Rectal smooth muscle tissue (tissue), 1 donor: ENCODE measurements around the gene DNAAF9.

Source experiments
- H3K27ac ChIP-seq: one replicate; pipeline ENCODE4 v1.7.0; 2013; ENCODE audit warnings: low read depth, low read length, inconsistent platforms
- H3K27me3 ChIP-seq: one replicate; pipeline ENCODE4 v1.7.0; 2013; ENCODE audit warnings: low read length; ENCODE audit not compliant: control insufficient read depth, insufficient read depth
- H3K36me3 ChIP-seq: one replicate; pipeline ENCODE4 v1.7.0; 2013; ENCODE audit warnings: low read length; ENCODE audit not compliant: control insufficient read depth, insufficient read depth
- H3K4me1 ChIP-seq: one replicate; pipeline ENCODE4 v1.7.0; 2013; ENCODE audit warnings: low read length; ENCODE audit not compliant: control insufficient read depth, insufficient read depth
- H3K4me3 ChIP-seq: one replicate; pipeline ENCODE4 v1.7.0; 2013; ENCODE audit warnings: low read length
- H3K9ac ChIP-seq: one replicate; pipeline ENCODE4 v1.7.0; 2013; ENCODE audit warnings: low read length

Gene DNAAF9

DNA sequence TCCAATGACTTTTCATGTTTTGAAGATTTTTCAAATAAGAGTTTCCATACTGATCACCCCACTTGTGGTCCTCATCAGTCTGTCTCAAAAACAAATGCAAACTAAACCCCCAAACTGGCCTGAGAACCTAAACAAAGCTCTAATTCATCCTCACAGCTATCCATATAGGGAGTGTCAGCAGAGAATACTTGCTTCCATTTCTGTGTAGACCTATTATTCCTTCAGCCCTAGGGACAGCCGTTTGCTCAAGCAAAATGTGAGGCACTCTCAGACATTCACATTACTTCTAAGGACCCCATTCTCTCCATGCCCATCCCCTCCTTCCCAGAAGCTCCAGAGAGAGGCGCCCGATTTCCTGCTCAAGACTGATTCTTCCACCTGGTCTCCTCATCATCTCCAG lies 24.6 kb downstream of the DNAAF9 start:
- Histone ChIP-seq H3K27me3 (no peaks in the 10 kb centered on the region), H3K4me3 (no peak overlapping the region), H3K4me1 (no peaks in the 10 kb centered on the region), H3K9ac (no peak overlapping the region), H3K27ac (no peak overlapping the region), H3K36me3 (peaks cover 4% of the 10 kb centered on the region)

DNA sequence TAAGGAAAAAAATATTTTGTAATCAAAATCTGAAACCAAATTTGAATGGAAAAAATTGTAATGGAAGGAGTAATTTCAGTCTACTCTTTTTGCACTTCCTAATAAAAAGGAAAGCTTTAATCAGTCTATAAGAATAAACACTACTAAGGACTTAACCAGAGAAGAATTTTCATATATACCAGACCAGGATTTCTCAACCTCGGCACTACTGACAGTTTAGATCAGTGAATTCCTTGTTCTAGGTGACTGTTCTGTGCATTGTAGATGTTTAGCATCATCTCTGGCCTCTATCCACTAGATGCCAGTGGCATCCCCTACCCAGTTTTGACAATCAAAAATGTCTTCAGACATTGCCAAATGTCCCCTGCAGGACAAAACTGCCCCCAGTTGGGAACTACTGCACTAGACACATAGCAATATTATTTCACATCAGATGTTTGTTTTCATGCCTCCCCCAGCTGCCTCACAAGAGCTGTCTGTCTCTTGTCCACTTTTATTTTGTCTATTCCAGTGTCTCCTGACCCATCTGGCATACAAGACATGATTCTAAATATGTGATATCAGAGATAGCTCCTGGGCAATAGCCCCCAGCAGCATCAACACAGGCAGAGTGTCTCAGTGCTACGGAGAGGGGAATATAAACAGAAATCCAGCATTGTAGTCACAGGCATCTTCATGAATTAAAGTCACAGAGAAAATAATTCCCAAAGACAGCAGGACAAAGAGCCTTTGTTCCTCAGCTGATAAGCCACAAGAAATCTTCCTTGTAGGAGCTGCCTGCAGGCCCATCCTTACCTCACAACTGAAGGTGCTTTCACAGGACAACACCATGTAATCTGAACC lies 27.0 kb downstream of the DNAAF9 start:
- Histone ChIP-seq H3K4me3 (no peak overlapping the region), H3K36me3 (peaks cover 4% of the 10 kb centered on the region), H3K4me1 (no peaks in the 10 kb centered on the region)

DNA sequence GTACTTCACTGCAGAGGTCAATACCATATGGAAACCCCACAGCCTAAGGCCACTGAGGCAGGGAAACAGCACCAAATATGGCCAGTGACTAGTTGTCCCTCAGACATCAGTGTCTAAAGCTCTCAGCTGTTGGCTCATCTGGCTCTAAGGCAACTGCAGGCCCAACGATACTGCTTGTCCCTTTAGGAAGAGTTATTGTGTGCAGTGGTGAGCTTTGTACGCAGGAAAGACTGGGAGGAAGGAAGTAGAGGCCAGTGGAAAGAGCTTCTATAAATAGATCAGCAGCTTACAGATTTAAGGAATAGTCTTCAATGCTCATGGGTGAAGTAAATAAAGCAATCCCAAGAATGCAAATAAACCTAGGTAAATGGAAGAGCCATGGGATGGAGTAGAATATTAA lies 29.3 kb downstream of the DNAAF9 start:
- Histone ChIP-seq H3K4me1 (no peaks in the 10 kb centered on the region), H3K36me3 (peaks cover 9% of the 10 kb centered on the region), H3K4me3 (no peak overlapping the region), H3K27me3 (no peaks in the 10 kb centered on the region), H3K9ac (no peak overlapping the region), H3K27ac (no peak overlapping the region)

More for the DNA sequence above, 27.0 kb downstream of the DNAAF9 start:
- H3K27ac ChIP-seq, result no peak overlapping the region
- no peaks in the 10 kb centered on the region for H3K27me3 ChIP-seq
- no peak overlapping the region for H3K9ac ChIP-seq

DNA sequence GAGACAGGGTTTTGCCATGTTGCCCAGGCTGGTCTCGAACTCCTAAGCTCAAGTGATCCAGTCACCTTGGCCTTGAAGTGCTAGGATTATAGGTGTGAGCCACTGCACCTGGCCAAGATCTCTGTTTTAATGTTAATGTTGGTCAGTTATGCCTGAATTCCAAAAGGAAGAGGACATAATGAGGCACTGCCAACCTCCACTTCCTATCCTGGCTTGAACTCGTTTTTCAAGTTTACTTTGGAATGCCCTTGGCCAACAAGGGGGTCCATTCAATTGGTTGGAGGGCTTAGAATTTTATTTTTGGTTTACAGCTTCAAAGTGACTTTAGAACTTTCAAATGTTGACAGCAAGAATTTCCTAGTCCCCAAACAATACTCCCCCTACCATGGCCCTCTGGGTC lies 29.8 kb downstream of the DNAAF9 start:
- Histone ChIP-seq H3K27me3 (no peaks in the 10 kb centered on the region), H3K4me1 (no peaks in the 10 kb centered on the region), H3K9ac (no peak overlapping the region), H3K4me3 (no peak overlapping the region), H3K36me3 (peaks cover 10% of the 10 kb centered on the region), H3K27ac (no peak overlapping the region)

DNA sequence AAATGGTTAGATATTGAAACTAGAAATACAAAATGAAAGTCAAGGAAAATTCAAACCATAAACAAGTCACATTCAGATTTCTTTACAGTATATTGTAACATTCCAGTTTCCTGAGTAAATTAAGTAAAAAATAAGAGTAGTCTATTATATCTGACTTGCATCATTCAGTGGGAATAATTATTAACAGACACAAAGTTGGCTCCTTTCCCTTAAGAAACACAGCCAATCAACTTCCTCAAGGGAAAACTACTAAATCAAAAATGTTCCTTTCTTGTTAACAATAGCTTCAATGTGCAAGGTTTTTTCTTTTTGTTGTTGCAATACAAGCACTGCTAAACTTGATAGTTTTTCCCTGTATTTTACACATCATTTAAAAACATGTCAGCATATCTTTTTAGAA lies 33.2 kb downstream of the DNAAF9 start:
- Histone ChIP-seq H3K4me3 (no peak overlapping the region), H3K36me3 (peaks cover 11% of the 10 kb centered on the region), H3K27me3 (no peaks in the 10 kb centered on the region), H3K27ac (no peak overlapping the region), H3K9ac (no peak overlapping the region), H3K4me1 (no peaks in the 10 kb centered on the region)

DNA sequence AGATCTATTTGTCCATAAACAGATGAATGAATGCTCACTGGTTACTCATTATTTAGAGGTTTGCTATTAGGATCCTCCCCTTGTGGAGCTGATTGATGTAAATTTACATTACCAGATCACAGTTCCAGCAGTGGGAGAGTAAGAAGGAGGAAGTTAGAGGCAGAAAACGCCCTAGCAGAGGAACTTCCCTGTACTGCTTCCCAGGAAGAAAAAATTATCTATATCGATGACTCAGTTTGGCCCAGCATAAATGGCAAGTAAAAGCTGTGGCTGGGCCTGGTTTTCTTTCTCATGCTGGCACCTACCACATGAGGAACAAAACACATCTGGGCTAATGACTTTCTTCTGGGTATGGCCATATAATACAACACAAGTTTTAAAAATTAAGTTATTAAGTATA lies 35.7 kb downstream of the DNAAF9 start:
- no peaks in the 10 kb centered on the region for H3K27me3 ChIP-seq
- no peaks in the 10 kb centered on the region for H3K4me1 ChIP-seq
- H3K27ac ChIP-seq, result no peak overlapping the region
- H3K9ac ChIP-seq, result no peak overlapping the region
- no peak overlapping the region for H3K4me3 ChIP-seq
- H3K36me3 ChIP-seq, result peaks cover 11% of the 10 kb centered on the region

DNA sequence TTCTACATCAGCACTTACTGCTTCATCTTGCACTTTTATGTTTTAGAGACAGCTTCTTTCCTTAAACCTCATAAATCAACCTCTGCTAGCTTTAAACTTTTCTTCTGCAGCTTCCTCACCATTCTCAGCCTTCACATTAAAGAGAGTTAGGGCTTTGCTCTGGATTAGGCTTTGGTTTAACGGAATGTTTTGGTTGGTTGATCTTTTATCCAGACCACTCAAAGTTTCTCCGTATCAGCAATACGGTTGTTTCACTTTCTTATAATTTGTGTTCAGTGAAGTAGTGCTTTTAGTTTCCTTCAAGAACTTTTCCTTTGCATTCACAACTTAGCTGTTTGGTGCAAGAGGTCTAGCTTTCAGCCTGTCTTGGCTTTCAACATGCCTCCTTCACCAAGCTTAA lies 40.4 kb downstream of the DNAAF9 start:
- H3K9ac ChIP-seq, result no peak overlapping the region
- H3K27ac ChIP-seq, result no peak overlapping the region
- H3K4me3 ChIP-seq, result no peak overlapping the region
- peaks cover under 1% of the 10 kb centered on the region for H3K36me3 ChIP-seq
- no peaks in the 10 kb centered on the region for H3K27me3 ChIP-seq
- H3K4me1 ChIP-seq, result no peaks in the 10 kb centered on the region

DNA sequence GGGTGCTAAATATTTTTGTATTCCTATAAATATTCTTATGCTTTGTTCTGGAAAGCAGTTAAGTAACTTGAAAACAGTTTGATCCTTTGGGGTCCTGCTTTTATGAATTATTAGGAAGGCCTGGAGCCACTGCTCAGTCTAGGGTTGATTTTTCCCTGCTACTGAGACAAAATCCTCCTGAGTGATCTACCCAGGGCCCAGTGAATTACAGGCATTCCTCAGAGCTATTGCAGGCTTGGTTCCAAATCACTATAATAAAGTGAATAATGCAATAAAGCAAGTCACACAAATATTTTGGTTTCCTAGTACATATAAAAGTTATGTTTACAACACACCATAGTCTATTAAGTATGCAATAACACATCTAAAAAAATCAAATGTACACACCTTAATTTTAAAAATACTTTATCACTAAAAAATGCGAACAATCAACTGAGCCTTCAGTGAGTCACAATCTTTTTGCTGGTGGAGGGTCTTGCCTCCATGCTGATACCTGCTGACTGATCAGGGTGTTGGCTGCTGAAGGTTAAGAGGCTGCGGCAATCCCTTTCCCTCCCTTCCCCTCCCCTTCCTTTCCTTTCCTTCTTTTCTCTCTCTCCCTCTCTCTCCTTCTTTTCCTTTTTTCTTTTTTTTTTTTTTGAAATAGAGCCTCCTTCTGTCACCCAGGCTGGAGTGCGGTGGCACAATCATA lies 43.0 kb downstream of the DNAAF9 start:
- Histone ChIP-seq H3K27ac (no peak overlapping the region), H3K36me3 (peaks cover 3% of the 10 kb centered on the region), H3K4me3 (no peak overlapping the region), H3K27me3 (no peaks in the 10 kb centered on the region), H3K4me1 (no peaks in the 10 kb centered on the region), H3K9ac (no peak overlapping the region)

DNA sequence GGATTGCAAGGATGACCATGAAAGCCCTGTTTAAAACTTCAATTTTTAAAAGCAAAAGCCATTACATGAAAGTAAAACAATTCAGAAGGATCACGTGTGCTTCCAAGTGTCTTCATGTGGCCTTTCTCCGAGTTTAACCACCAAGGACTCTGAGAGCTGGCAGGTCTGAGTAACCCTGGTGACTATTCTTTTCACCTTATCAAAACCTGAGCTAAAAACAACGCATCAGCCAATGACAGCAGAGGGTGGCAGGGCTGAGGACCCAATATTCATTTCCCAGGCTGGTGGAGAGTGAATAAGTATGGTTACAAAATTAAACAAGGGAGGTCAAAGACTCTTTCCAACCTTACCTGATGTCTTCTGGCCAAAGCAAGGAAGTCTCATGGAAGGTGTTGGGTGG lies 46.7 kb downstream of the DNAAF9 start:
- Histone ChIP-seq H3K4me1 (no peaks in the 10 kb centered on the region), H3K9ac (no peak overlapping the region), H3K4me3 (no peak overlapping the region), H3K27ac (no peak overlapping the region), H3K27me3 (no peaks in the 10 kb centered on the region), H3K36me3 (peaks cover 3% of the 10 kb centered on the region)

DNA sequence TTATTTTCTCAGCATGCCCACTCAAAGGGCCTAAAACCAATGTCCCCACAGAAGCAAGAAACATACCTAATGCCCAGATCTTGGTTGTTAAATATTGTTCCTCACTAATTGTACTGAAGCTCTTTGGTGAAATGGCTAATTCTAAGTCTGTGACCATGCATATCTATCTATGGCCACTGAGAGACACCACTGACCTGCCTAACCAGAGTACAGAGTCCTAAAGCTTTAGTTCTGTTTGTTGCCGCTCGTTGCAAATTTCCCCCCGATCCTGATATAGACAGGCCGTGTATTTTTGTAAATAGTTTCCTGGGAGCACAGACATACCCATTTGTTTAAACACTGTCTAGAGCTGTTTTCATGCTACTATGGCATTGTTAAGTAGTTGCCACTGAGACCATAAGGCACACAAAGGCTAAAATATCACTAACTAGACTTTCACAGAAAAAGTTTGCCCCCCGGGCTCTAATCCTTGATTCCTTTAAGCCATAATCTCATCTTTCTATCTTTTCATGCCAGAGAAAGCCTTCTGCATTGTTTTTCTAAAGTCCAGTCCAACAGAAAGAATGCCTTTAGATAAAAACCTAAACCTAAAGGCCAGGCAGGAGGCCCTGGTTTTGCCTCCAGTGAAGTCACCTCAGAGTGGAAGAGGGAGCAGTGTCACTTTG lies 48.7 kb downstream of the DNAAF9 start:
- H3K9ac ChIP-seq, result no peak overlapping the region
- H3K27me3 ChIP-seq, result no peaks in the 10 kb centered on the region
- no peak overlapping the region for H3K4me3 ChIP-seq
- H3K27ac ChIP-seq, result no peak overlapping the region
- H3K36me3 ChIP-seq, result peaks cover 3% of the 10 kb centered on the region
- H3K4me1 ChIP-seq, result no peaks in the 10 kb centered on the region
